ENCODE results near the gene GIT2.

The GIT2 gene

DNA sequence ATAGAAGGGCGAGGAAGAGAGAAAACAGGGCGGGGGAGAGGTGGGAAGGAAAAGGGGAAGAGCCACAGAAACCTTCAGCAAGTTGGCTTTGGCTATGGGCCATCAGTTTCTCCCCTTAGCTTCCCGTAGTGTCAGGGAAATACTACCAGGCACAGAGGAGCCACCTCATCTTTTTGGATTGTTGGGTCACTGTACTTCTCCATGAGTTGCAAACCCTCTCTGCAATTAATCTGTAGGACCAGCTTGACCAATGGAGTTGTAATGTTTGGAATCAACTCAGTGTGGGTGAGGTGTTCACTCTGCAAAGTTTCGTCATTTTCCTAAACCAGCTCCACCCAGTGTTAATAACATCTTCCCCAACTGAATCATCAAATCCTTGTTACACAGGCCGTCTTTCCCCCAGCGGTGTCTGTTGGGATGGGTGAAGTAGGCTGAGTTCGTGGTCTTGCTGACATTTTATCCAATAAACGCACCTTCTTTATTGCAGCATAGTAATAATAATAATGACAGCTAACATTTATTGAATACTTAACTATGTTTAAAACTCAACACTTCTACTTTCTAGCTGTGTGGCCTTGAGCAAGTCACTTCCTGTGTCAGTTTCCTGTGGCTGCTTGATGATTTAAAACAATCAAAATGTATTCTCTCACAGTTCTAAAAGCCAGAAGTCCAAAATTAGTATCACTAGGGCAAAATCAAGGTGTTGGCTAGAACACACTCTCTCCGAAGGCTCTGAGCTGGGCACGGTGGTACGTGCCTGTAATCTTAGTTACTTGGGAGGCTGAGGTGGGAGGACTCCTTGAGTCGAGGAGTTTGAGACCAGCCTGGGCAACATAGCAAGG is 107.8 kb downstream of the GIT2 start:
- peak; percentile 87 for DNase-seq (ENCODE audit: low spot score)

DNA sequence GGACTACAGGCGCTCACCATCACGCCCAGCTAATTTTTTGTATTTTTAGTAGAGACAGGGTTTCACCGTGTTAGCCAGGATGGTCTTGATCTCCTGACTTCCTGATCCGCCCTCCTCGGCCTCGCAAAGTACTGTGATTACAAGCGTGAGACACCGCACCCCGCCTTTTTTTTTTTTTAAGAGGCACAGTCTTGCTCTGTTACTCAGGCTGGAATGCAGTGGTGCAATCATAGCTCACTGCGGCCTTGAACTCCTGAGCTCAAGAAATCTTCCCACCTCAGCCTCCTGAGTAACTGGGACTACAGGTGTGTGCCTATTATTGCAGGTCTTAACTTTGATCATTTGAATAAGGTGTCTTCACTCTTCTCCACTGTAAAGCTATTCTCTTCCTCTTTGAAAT is 110.6 kb downstream of the GIT2 start:
- DNase-seq (ENCODE audit: low spot score), result no peak

DNA sequence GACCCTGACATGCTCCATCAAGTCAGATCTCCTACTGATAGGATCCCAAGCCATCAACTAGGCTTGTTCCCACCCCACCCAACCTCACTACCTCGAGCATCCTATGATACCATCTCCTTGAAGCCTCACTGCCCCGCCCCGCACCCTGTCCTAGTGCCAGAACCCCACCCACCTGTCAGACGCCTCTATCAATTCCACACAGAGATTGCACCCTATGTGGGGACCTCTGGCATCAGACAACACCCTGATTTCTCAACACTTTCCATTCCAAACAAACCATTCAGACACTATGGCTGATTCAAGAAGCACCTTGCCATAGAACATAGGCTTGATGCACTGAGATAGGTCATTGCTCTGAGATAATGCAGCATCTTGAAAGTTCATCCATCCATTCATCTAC is 112.7 kb downstream of the GIT2 start:
- DNase-seq (ENCODE audit: low spot score), result no peak

DNA sequence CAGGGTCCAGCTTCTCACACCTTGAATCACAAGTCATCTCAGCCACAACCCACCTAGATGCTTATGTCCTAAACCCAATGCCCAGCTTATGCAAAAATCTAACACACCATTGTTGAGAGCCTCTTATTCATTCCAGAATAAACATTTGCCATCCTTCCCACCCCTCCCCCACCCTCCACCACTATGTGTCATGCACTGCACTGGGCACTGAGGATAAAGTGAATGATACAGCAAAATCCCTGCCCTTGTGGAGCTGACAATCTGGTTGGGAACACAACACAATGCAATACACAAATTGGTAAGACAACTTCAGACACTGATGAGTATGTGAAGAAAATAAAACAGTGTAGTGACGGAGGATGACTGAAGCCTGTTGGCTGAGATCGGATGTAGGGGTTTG is 114.4 kb downstream of the GIT2 start:
- peak; percentile 43 for DNase-seq (ENCODE audit: low spot score)

DNA sequence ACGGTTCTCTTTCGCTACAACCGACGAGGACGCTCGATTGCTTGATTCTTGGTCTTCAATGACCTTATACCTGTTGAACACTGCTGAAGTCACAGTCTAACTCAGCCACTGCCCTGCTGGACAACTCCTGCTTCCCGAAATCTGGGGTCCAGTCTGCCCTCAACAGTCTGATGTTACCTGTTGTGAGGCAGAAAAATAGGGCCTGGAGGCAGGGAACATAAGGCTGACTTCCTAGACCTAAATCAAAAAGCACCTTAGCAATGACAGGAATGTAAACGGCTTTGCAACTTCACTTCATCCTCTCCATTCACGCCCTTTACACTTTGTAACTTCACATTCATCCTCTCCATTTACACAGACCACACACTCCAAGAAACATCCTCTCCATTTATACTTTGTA is 115.2 kb downstream of the GIT2 start:
- DNase-seq (ENCODE audit: low spot score), result no peak

DNA sequence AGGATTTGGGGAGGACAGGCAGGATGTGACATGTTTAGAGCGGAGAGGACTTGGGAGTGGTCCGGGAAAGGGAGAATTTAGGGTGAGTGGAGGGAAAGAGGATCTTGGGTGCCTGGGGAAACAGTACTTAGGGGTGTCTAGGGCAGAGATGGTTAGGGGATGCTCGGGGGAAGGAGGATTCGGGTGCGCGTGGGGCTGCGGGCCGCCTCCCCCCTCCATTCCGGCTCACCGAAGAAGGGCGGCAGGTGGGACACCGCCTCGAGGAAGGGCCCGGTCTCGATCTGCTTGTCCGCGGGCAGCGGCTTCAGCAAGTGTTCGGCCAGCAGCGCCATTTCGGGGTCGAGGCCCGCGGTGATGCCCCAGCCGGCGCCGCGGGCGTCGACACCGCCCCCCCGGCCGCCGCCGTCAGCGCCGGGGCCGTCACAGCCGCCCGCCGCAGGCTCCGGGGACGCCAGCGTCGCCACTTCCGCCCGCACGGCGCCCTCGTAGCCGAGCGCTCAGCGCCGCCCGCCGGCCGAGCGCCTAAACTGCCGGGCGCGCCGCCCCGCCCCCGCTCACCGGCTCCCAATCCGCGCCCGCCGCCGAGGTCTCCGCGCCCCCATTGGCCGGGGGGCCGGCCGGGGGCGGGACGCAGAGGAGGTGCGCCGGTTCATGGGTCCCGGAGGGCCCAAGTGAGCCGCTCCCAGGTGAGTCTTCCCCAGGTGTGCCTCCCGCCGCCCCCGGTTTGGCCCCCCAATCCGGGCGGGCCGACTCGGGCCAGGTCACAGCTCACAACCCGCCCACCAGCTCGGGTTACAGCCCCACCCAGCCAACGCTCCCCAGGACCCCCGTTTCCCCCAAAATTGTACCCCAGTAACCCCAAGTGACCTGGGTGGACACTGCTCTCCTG is 115.9 kb downstream of the GIT2 start, which contains the start of gene GLTP:
Gene GLTP, minus strand, starts transcription at position 499 of the 889 bp plus-strand sequence. Its CDS starts 167 bp downstream, at position 332.
- peak; percentile 89 for DNase-seq (ENCODE audit: low spot score)

Data from kidney tubule cell (primary cell).